PC-3 (cell line): ENCODE measurements around the gene RAP1GAP2.

ENCODE experiments used
- CTCF ChIP-seq: fragments of 300-600 bp; sonication (generic); conservative IDR thresholded peaks from 2 replicates; pipeline ENCODE4 v1.5.1; 2017; ENCODE audit warnings: antibody characterized with exemption, low read depth, mild to moderate bottlenecking, low read length
- EZH2 ChIP-seq: fragments of 300-600 bp; sonication (generic); IDR thresholded peaks from one replicate; pipeline ENCODE4 v1.6.1; 2017; ENCODE audit warnings: antibody characterized with exemption, mild to moderate bottlenecking, low read length; ENCODE audit not compliant: unreplicated experiment

- TF ChIP-seq EZH2 (no peak), CTCF (no peak)
These were observed 242.7 kb downstream of the RAP1GAP2 start for GRCh38 chr17:3038941-3039340.
